ENCODE results near the gene POP5.
"Not testable (repeated sequence)": the region's sequence is repeated elsewhere in the genome, so short reads cannot be mapped to it uniquely, and the experiment has no call there.

Gene POP5

GRCh38 chr12:120580787-120581723, at the start of gene POP5:
Gene POP5, minus strand, starts transcription at chr12:120581402. Its CDS starts 40 bp downstream, at chr12:120581362.
- DNase-seq (ENCODE audit: extremely low read depth, low read depth): peak; percentile 94
- TF ChIP-seq CTCF (IDR thresholded peaks at IDR 0.05; ENCODE audit: low read depth, low read length): no peak

- no peak for TF ChIP-seq CTCF (IDR thresholded peaks at IDR 0.05; ENCODE audit: low read depth, low read length)
- no peak for DNase-seq (ENCODE audit: extremely low read depth, low read depth)
These were observed 49.1 kb upstream of the POP5 start for GRCh38 chr12:120630104-120630892.

- no peak for DNase-seq (ENCODE audit: extremely low read depth, low read depth)
- TF ChIP-seq CTCF (IDR thresholded peaks at IDR 0.05; ENCODE audit: low read depth, low read length): no peak
These were observed 47.7 kb upstream of the POP5 start for GRCh38 chr12:120628919-120629318.

- no peak for DNase-seq (ENCODE audit: extremely low read depth, low read depth)
- TF ChIP-seq CTCF (IDR thresholded peaks at IDR 0.05; ENCODE audit: low read depth, low read length): no peak; the same call in 1 of the 2 replicates
These were observed 44.6 kb upstream of the POP5 start for GRCh38 chr12:120625557-120626419.

GRCh38 chr12:120620624-120621023, 39.4 kb upstream of the POP5 start:
- no peak for DNase-seq (ENCODE audit: extremely low read depth, low read depth)
- TF ChIP-seq CTCF (IDR thresholded peaks at IDR 0.05; ENCODE audit: low read depth, low read length): no peak

GRCh38 chr12:120618954-120619615, 37.9 kb upstream of the POP5 start:
- DNase-seq (ENCODE audit: extremely low read depth, low read depth): no peak
- no peak for TF ChIP-seq CTCF (IDR thresholded peaks at IDR 0.05; ENCODE audit: low read depth, low read length)

GRCh38 chr12:120617767-120618166, 36.6 kb upstream of the POP5 start:
- not testable (repeated sequence) for DNase-seq (ENCODE audit: extremely low read depth, low read depth)

- not testable (repeated sequence) for DNase-seq (ENCODE audit: extremely low read depth, low read depth)
These were observed 36.0 kb upstream of the POP5 start for GRCh38 chr12:120617193-120617592.
